C4-2B (cell line): ENCODE measurements around the gene HAAO.

Experiments used
- H3K27ac ChIP-seq: fragments of 450-650 bp; 2 replicates; pipeline ENCODE4 v1.5.1; 2017
- CTCF ChIP-seq: fragments of 450-650 bp; conservative IDR thresholded peaks from 2 replicates; pipeline ENCODE4 v1.5.1; 2017; ENCODE audit warnings: mild to moderate bottlenecking
- ZFX ChIP-seq: fragments of 450-650 bp; IDR thresholded peaks from 2 replicates; pipeline ENCODE4 v1.6.1; 2017

Gene HAAO

GRCh38 chr2:42788882-42789281 lies 3.5 kb downstream of the HAAO start:
- no peak for TF ChIP-seq ZFX
- no peak for TF ChIP-seq CTCF
- no peak overlapping the region for H3K27ac ChIP-seq

GRCh38 chr2:42788478-42788793 lies 3.9 kb downstream of the HAAO start:
- peak overlapping the region; percentile 38; the same call in 1 of the 2 replicates for H3K27ac ChIP-seq
- TF ChIP-seq CTCF (no peak), ZFX (no peak)

- peak overlapping the region; percentile 38; the same call in 1 of the 2 replicates for H3K27ac ChIP-seq
- no peak for TF ChIP-seq ZFX
- no peak for TF ChIP-seq CTCF
Observed at GRCh38 chr2:42787788-42788477, 4.5 kb downstream of the HAAO start.

- H3K27ac ChIP-seq = peak overlapping the region; percentile 38; the same call in 1 of the 2 replicates
- TF ChIP-seq CTCF (no peak), ZFX (no peak)
Observed at GRCh38 chr2:42787424-42787787, 5.0 kb downstream of the HAAO start.

- TF ChIP-seq ZFX (no peak), CTCF (no peak)
- H3K27ac ChIP-seq = peak overlapping the region; percentile 38; the same call in 1 of the 2 replicates
Observed at GRCh38 chr2:42786561-42787345, 5.6 kb downstream of the HAAO start.

- no peak overlapping the region for H3K27ac ChIP-seq
- TF ChIP-seq ZFX (no peak), CTCF (no peak)
Observed at GRCh38 chr2:42784204-42784880, 8.0 kb downstream of the HAAO start.

GRCh38 chr2:42783511-42783910 lies 8.9 kb downstream of the HAAO start:
- TF ChIP-seq ZFX (no peak), CTCF (no peak)
- H3K27ac ChIP-seq = no peak overlapping the region
